HG03097 (cell line): Measurements from ENCODE around the gene PFKFB3.

ENCODE experiments used
- ATAC-seq: cut with Tn5 transposase; IDR thresholded peaks from one replicate; pipeline ENCODE4 v1.9.1; 2021; ENCODE audit not compliant: unreplicated experiment, low FRiP score

The PFKFB3 gene

GRCh38 chr10:6297951-6298381 is 95.2 kb downstream of the PFKFB3 start:
- no peak for ATAC-seq

- ATAC-seq = no peak
These were observed 95.7 kb downstream of the PFKFB3 start for GRCh38 chr10:6298428-6298827.

- no peak for ATAC-seq
These were observed 96.5 kb downstream of the PFKFB3 start for GRCh38 chr10:6299234-6299633.

GRCh38 chr10:6299743-6300105 is 97.0 kb downstream of the PFKFB3 start:
- ATAC-seq = no peak

- peak; percentile 83 for ATAC-seq
These were observed 97.5 kb downstream of the PFKFB3 start for GRCh38 chr10:6300106-6300783.

- no peak for ATAC-seq
These were observed 98.2 kb downstream of the PFKFB3 start for GRCh38 chr10:6300784-6301460.

- ATAC-seq = no peak
These were observed 98.8 kb downstream of the PFKFB3 start for GRCh38 chr10:6301488-6302075.
